Gastrocnemius medialis (tissue), 4 donors: ENCODE data around the gene TNRC18. TPM values are rescaled to one million over a fixed set of nuclear protein-coding genes. Genes with fewer than 3 reads are reported as not detected.

Experiments
- ATAC-seq, 2 donors: fragments of 150-250 bp; one replicate each; pipeline ENCODE4 v1.9.1; 2016
- DNase-seq, 2 donors: peaks; one replicate each; pipeline ENCODE4 v3.0.0-alpha.2; 2019
- H3K27ac ChIP-seq, 4 donors: fragments of 200-600 bp; sonication (generic); 1 replicate in 1 of 4; 2 replicates in 3 of 4; pipeline ENCODE4 v1.5.1; 2016 to 2018; ENCODE audit warnings: mild to moderate bottlenecking in 2 of 4, moderate library complexity in 1 of 4
- H3K27me3 ChIP-seq, 3 donors: fragments of 200-600 bp; sonication (generic) in 2 of 3; 1 replicate in 1 of 3; 2 replicates in 2 of 3; pipeline versions ENCODE4 v1.5.1 to v1.6.0; 2016 to 2019; ENCODE audit warnings: mild to moderate bottlenecking in 1 of 3, moderate library complexity in 1 of 3
- H3K36me3 ChIP-seq, 2 donors: fragments of 200-600 bp; sonication (generic) in 1 of 2; one replicate each; pipeline ENCODE4 v1.5.1; 2017 to 2018
- H3K4me1 ChIP-seq, 2 donors: fragments of 200-600 bp; sonication (generic) in 1 of 2; one replicate each; pipeline ENCODE4 v1.5.1; 2016 to 2017; ENCODE audit warnings: mild to moderate bottlenecking in 2 of 2
- H3K4me3 ChIP-seq, 4 donors: fragments of 200-600 bp; sonication (generic) in 3 of 4; 1 replicate in 1 of 4; 2 replicates in 3 of 4; pipeline ENCODE4 v1.5.1; 2016 to 2019; ENCODE audit warnings: mild to moderate bottlenecking in 2 of 4
- H3K9me3 ChIP-seq, 3 donors: fragments of 200-600 bp; sonication (generic) in 2 of 3; 1 replicate in 1 of 3; 2 replicates in 2 of 3; pipeline ENCODE4 v1.5.1; 2016 to 2019
- CTCF ChIP-seq, 5 experiments: fragments of 450-650 bp in 3 of 5; fragments of 200-600 bp in 2 of 5; sonication (generic) in 2 of 5; IDR thresholded peaks in 4 of 5; conservative IDR thresholded peaks in 1 of 5; 1 replicate in 4 of 5; 2 replicates in 1 of 5; pipeline ENCODE4 v1.5.1; 2016 to 2019; ENCODE audit warnings: antibody characterized with exemption in 5 of 5, mild to moderate bottlenecking in 3 of 5, moderate library complexity in 3 of 5
- POLR2A ChIP-seq, 2 donors: fragments of 450-650 bp; IDR thresholded peaks; one replicate each; pipeline ENCODE4 v1.6.1; 2017; ENCODE audit warnings: antibody characterized with exemption in 2 of 2, mild to moderate bottlenecking in 2 of 2, moderate library complexity in 2 of 2
- in situ Hi-C, 4 donors: fragments of 200-750 bp; cut with MboI; loops; one replicate each; pipeline versions ENCODE4 v1.15.0 to v1.8.0; 2017; ENCODE audit warnings: low sequenced_read_pairs in 4 of 4
- intact Hi-C: fragments of 100-400 bp; cut with DNase I; formaldehyde crosslinking; loops from one replicate; pipeline ENCODE4 v1.15.1; 2023; ENCODE audit warnings: low total_unique reads
- total RNA-seq, 4 donors: library from RNA; depleted of rRNA; stranded (reverse); fragments of >200 nt; gene quantifications; one replicate each; pipeline versions ENCODE4 v1.1.0 to v1.2.3, GENCODE V29; 2016

Gene TNRC18
- total RNA-seq, 4 donors from 2014 or later, result 8.7 to 31.2 (median 20.5) TPM

- no peaks in the 10 kb centered on the region for H3K36me3 ChIP-seq
- H3K4me3 ChIP-seq, result no peak overlapping the region
- DNase-seq (no peak), ATAC-seq (no peak)
- intact Hi-C loops (no loop called here), in situ Hi-C loops (no loop called here)
- H3K4me1 ChIP-seq, result peaks cover 16 to 24% of the 10 kb centered on the region in 2 donors
- H3K27me3 ChIP-seq, result no peaks in the 10 kb centered on the region
- no peaks in the 10 kb centered on the region for H3K9me3 ChIP-seq
- TF ChIP-seq CTCF (IDR thresholded peaks at IDR 0.05 in 4 of 5, conservative IDR thresholded peaks at IDR 0.05 in 1 of 5) (no peak), POLR2A (IDR thresholded peaks at IDR 0.05) (no peak)
- no peak overlapping the region for H3K27ac ChIP-seq
Measured at GRCh38 chr7:5432691-5433090, 9.1 kb upstream of the TNRC18 start.

GRCh38 chr7:5431560-5432015 is 8.0 kb upstream of the TNRC18 start:
- H3K36me3 ChIP-seq, result no peaks in the 10 kb centered on the region
- TF ChIP-seq POLR2A (IDR thresholded peaks at IDR 0.05), result no peak
- no peak for TF ChIP-seq CTCF (IDR thresholded peaks at IDR 0.05 in 4 of 5, conservative IDR thresholded peaks at IDR 0.05 in 1 of 5)
- no peaks in the 10 kb centered on the region for H3K9me3 ChIP-seq
- in situ Hi-C loops (no loop called here), intact Hi-C loops (no loop called here)
- ATAC-seq, result no peak
- H3K27me3 ChIP-seq, result no peaks in the 10 kb centered on the region
- H3K4me1 ChIP-seq, result peaks cover 16 to 24% of the 10 kb centered on the region in 2 donors
- no peak overlapping the region for H3K4me3 ChIP-seq
- no peak for DNase-seq
- no peak overlapping the region for H3K27ac ChIP-seq

- in situ Hi-C loops, result no loop called here
- peak overlapping the region in 2 of 4 donors; percentile 94 to 100 for H3K27ac ChIP-seq
Measured at GRCh38 chr7:5430612-5430947, 6.9 kb upstream of the TNRC18 start.

DNA sequence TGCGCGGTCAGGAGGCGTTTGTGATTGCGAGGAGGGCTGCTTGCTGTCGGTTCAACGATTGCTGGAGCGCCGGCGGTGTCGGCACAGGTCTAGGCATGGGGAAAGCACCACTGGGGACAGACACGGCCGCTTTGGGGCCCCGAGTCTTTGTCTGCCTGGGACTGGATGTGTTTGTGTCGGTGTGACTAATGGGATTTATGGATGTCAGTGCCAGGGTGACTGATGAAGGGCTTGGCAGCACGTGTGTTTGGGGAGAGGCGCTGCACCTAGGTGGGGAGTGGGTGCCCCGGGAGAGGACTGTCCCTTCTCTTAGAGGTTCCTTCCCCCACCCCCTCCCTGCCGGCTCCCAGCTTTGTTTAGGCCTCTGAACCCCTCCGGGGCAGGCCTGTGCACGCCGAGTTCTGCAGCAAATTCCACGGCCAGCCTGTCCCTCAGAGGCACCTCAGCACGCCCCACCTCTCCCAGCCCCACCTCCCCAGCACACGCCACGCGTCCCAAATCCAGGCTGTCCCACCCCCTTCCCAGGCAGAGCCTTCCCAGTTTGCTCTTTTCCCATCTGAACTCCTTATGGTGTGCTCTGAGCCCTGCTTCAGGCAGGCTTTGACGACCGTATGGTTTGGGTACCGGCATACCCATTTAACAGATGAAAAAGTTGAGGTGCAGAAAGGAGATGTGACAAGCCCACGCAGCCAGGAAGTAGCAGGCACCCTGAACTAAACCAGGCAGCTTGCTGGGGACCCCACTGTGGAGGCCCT is 6.4 kb upstream of the TNRC18 start:
- ATAC-seq (no peak), DNase-seq (no peak)
- TF ChIP-seq POLR2A (IDR thresholded peaks at IDR 0.05) (no peak), CTCF (IDR thresholded peaks at IDR 0.05 in 4 of 5, conservative IDR thresholded peaks at IDR 0.05 in 1 of 5) (no peak)
- H3K4me3 ChIP-seq, result peak overlapping the region; percentile 76 to 91 (median 85)
- H3K27ac ChIP-seq, result peak overlapping the region; percentile 94 to 100 (median 100)
- peaks cover 16 to 24% of the 10 kb centered on the region in 2 donors for H3K4me1 ChIP-seq
- H3K36me3 ChIP-seq, result no peaks in the 10 kb centered on the region
- no peaks in the 10 kb centered on the region for H3K27me3 ChIP-seq
- no peaks in the 10 kb centered on the region for H3K9me3 ChIP-seq
- intact Hi-C loops (no loop called here), in situ Hi-C loops (no loop called here)

More at GRCh38 chr7:5430612-5430947, 6.9 kb upstream of the TNRC18 start:
- Histone ChIP-seq H3K4me1 (peaks cover 16 to 24% of the 10 kb centered on the region in 2 donors), H3K9me3 (no peaks in the 10 kb centered on the region), H3K4me3 (no peak overlapping the region), H3K36me3 (no peaks in the 10 kb centered on the region), H3K27me3 (no peaks in the 10 kb centered on the region)
- TF ChIP-seq POLR2A (IDR thresholded peaks at IDR 0.05), result no peak
- TF ChIP-seq CTCF (IDR thresholded peaks at IDR 0.05 in 4 of 5, conservative IDR thresholded peaks at IDR 0.05 in 1 of 5), result no peak
- DNase-seq (no peak), ATAC-seq (no peak)
- intact Hi-C loops, result no loop called here
